H1 (cell line): ENCODE measurements around the gene LYPD4. TPM values are rescaled to one million over a fixed set of nuclear protein-coding genes. Genes with fewer than 3 reads are reported as not detected.

ENCODE experiments used
- EGR1 ChIP-seq: IDR thresholded peaks from 2 replicates; pipeline ENCODE4 v1.6.1; 2011; ENCODE audit warnings: low read depth, low read length, borderline replicate concordance
- SAP30 ChIP-seq: fragments of 300-600 bp; sonication (generic); IDR thresholded peaks from 2 replicates; pipeline ENCODE4 v1.7.1; 2012; ENCODE audit warnings: low read length, moderate library complexity, mild to moderate bottlenecking, inconsistent platforms; ENCODE audit not compliant: insufficient read depth, insufficient replicate concordance
- polyA plus RNA-seq, 7 experiments: library from polyadenylated mRNA; depleted of rRNA in 3 of 7; stranded (reverse) in 5 of 7; unstranded in 2 of 7; fragments of >200 nt in 5 of 7; fragments of 200-250 nt in 2 of 7; gene quantifications; 1 replicate in 5 of 7; 2 replicates in 1 of 7; 4 replicates in 1 of 7; pipeline versions ENCODE4 v1.2.1 to v1.2.3, GENCODE V29; 2011 to 2013; ENCODE audit warnings: missing spikeins in 2 of 7, mixed read lengths in 2 of 7
- total RNA-seq: library from RNA; stranded (reverse); fragmentation: NEBNext Ultra II Directional; extraction: Animal tissue kit (Norgen Biotek cat#: 25700); gene quantifications from 2 replicates; pipeline ENCODE4 v1.2.1, GENCODE V29; 2021

Gene LYPD4
- total and polyA plus RNA-seq, 2 of the 8 experiments (the other 6 are each of a cell fraction or from before 2014, with no cell fraction given) = 0.06 TPM; not detected in 1

DNA sequence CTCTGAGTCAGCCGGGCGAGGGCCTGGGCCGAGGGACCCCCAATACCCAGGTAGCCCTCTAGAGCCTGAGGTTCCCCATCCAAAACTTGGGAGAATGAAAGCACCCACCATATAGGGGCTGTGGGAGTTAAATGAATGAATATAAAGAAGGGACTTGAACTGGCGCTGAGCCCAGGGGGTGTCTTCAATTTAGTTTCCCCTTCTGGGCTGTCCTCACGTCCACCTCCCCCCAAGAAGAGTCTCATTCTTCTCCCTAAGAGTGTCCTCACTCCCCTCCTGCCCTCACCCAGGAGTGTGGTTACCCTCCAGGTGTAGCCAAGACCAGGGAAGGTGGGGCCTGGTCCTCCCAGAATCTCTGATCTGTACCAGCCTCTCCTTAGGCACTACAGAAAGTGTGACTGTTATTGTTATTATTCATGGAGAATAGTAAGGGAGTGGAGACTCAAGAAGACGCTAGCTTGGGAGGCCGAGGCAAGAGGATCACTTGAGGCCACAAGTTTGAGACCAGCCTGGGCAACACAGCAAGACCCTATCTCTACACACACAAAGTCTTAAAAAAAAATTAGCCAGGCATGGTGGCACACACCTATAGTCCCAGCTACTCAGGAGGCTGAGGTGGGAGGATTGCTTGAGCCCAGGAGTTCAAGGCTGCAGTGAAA is 35.3 kb upstream of the LYPD4 start (continued):
- TF ChIP-seq EGR1 (no peak), SAP30 (no peak)
